ACHN (cell line): ENCODE data around the gene CLTB.
"Not testable (repeated sequence)": the region's sequence is repeated elsewhere in the genome, so short reads cannot be mapped to it uniquely, and the experiment has no call there.

Source experiments
- DNase-seq: peaks from one replicate; pipeline ENCODE4 v3.0.0-alpha.2; 2015
- in situ Hi-C: cut with HindIII; loops from 2 replicates; pipeline ENCODE4 v1.10.0; 2017; ENCODE audit warnings: low sequenced_read_pairs, low pct_ligation_motif_present, low pct_unique_long_range_greater_than_20kb

The CLTB gene

DNA sequence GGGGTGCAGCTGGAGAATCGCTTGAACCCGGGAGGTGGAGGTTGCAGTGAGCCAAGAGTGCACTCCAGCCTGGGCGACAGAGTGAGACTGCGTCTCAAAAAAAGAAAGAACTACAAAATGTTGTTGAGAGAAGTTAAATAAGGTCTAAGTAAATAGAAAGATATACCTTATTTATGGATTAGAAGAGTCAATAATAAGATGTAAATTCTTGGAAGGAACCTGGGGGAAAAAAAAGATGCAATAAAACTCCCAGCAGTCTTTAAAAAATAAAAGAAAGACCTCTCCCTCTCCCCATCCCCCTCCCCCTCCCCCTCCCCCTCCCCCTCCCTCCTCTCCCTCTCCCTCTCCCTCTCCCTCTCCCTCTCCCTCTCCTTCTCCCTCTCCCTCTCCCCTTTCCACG, 16.4 kb upstream of the CLTB start:
- DNase-seq: no peak
- in situ Hi-C loops: no loop called here

DNA sequence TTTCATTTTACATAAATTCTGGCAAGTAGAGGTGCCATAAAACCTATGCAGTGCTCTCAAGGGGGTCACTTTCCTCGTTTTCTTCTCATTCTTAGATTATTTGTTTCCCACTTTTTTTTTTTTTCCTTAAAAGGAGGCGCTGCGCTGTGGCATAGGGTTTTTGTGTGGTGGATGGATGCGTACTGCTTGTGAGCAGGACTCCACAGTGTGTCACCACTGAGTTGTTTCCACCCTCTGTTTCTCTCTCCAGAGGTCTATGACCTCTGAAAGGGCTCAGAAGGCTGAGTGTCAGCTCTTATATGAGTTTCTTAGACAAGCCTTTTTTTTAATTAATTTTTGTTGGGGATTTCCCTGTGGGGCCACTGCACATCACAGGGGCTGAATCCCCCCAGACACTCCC, 13.6 kb upstream of the CLTB start:
- no peak for DNase-seq
- in situ Hi-C loops: no loop called here

DNA sequence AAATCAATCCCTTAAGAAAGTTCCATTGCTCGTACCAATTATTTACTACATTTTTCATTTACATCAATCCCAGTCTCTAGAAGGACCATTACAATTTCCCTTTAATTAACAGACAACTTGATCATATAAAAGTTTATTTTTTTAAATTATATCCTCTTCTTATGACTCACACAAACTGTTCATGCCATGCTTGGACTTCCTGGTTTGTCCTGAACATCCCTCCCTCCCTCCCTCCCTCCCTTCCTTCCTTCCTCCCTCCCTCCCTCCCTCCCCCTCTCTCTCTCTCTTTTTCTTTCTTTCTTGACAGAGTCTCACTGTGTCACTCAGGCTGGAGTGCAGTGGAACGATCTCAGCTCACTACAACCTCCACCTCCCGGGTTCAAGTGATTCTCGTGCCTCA, 11.6 kb upstream of the CLTB start:
- in situ Hi-C loops: no loop called here
- no peak for DNase-seq

DNA sequence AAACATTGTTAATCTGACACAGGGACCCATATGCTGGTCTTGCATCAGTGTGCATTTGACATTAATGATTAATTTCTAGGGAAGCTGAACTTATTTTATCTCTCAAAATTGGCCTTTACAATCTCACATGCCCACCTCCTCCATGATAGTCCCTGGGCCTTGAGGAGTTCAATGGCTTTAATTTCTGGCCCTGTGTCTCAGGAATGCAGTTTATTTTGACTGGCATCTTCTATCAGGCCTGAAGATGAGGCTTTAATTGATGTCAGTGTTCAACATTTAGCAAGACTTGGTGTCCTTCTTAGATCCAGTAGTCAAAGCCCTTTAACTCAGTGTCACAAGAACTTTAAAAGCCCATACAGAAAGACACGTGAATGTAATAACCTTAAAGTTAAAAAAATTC, 10.5 kb upstream of the CLTB start:
- no peak for DNase-seq
- in situ Hi-C loops: no loop called here

DNA sequence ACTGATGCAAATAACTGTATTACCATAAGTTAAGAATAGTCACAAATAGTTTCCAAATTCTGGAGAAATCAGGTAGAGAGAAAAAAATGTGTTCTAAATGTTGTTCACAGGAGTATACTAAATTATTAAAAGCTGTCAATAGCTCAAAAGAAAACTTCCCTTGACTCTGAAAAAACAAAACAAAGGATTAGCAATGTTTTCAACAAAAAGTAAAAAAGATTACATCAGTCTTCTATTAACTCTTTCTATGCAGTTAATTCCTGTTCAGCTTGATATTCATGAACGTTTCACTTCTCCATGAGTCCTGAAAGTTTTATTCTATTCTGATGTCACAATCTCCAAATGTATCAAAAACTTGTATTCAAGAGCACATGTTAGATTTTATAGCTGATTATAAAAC, 9.5 kb upstream of the CLTB start:
- DNase-seq: no peak
- in situ Hi-C loops: no loop called here

DNA sequence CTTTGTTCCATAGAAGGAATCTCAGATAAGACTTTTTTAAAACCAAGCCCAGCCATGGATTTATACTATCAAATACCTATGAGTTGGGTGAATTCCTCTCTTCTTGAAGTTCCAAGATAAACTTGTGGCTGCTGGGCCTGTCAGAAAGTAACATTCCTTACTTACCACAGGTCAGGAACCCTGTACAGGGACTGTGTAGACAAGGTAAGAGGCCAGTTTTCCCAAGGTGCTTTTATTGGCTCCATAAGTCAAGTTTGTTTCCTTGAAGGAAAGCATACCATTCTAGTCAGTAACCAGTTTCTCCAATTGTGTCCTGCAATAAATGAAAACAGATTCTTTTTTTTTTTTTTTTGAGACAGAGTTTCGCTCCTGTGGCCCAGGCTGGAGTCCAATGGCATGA, 8.8 kb upstream of the CLTB start:
- no peak for DNase-seq
- in situ Hi-C loops: no loop called here

DNA sequence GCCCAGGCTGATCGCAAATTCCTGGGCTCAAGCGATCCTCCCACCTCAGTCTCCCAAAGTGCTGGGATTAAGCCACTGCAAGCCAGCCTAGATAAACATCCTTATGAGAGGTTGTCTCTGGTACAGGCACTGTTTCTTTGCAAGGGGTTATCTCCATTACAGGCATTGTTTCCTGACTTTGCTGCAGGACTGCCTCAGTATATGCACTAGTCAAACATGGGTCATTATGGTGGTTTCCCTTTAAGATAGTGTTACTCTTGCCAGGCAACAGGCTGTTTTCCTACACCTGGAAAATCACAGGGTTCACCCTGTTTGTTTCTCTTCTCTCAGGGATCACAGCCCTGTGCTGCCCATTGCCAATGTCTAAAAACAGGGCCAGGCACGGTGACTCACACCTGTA, 7.8 kb upstream of the CLTB start:
- in situ Hi-C loops: no loop called here
- no peak for DNase-seq

DNA sequence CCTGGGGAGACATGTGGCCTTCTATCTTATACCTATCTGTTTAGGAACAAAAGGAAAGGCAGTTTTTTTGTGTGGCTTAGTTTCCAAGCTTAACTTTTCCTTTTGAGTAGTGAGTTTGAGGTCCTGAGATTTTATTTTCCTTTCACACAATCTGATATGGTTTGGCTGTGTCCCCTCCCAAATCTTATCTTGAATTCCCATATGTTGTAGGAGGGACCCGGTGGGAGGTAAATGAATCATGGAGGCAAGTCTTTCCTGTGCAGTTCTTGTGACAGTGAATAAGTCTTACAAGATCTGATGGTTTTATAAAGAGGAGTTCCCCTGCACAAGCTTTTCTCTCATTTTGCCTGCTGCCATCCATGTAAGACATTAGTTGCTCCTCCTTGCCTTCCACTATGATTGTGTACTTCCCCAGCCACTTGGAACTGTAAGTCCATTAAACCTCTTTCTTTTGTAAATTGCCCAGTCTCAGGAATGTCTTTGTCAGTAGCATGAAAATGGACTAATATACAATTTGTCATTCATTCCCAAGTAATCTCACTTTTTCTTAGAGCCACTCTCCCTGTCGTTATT, 4.7 kb upstream of the CLTB start:
- no peak for DNase-seq
- in situ Hi-C loops: no loop called here

DNA sequence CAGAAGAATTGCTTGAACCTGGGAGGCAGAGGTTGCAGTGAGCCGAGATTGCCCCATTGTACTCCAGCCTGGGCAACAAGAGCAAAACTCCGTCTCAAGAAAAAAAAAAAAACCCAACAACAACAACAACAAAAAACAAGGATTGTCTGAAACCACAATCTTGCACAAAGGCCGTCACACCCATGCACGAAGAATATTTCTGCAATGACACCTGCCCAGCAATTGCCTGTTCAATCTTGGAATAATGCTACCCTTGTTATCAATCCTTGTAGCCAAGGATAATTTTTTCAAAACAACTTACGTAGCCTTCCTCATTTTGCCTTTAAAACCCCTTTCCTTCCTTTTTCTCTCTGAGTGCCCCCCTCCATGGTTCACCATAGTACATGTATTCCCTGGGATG, 3.7 kb upstream of the CLTB start:
- DNase-seq: no peak
- in situ Hi-C loops: no loop called here

DNA sequence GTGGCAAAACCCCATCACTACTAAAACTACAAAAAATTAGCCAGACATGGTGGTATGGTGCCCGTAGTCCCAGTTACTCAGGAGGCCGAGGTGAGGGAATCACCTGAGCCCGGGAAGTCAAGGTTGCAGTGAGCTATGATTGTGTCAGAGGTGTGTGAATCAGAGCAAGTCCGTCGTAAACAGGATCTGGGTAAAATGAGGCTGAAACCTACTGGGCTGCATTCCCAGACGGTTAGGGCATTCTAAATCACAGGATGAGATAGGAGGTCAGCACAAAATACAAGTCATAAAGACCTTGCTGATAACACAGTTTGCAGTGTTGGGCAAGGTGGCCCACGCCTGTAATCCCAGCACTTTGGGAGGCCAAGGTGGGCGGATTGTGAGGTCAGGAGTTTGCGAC, 1.9 kb upstream of the CLTB start:
- in situ Hi-C loops: no loop called here
- no peak for DNase-seq

DNA sequence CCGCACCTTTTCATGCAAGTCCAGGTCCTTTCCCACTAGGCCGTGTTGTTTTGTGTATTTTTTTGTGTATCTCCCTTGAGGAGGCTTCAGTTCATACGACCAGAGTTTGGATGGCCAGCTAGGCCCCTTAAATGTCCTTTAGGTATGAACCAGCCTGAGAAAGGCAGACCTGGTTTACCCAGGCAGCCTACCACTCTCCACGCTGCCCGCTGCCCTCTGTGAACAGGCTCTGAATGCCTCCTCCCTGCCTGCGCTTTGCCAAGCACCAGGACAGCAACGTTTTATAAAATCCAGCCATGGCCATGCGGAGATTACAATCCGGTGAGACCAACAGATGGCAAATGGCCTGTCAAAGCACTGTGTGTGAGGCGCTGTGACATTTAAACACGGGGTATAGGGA, 626 bp upstream of the CLTB start:
- in situ Hi-C loops: no loop called here
- DNase-seq: no peak

DNA sequence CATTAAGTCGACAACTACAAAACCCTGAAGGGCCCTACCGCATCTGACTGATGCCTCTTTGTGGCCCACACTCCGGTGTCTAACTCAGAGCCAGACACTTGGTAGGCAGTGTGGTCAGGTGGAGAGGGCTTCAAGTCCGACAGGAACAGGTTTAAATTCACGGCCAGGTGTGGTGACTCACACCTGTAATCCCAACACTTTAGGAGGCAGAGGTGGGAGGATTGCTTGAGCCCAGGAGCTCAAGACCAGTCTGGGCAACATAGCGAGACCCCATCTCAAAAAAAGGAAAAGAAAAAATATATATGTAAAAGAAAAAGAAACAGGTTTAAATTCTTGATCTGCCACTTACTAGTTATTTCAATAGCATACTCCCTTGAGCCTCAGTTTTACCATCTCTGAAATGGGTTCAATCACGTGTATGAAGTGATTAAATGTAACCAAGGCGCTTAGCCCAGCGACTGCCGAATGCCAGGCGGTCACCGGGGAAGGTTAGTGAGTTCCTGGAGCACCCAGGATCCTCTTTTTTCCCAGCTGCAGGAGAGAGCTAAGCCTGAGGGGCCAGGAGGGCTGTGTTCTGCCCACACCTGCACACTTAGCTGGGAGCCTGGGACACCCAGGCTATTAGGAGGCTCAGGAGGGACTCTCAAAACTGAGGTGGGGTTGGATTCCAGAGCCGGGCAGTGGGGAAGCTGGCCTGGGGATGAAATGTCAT, 943 bp downstream of the CLTB start:
- no peak for DNase-seq
- in situ Hi-C loops: no loop called here

DNA sequence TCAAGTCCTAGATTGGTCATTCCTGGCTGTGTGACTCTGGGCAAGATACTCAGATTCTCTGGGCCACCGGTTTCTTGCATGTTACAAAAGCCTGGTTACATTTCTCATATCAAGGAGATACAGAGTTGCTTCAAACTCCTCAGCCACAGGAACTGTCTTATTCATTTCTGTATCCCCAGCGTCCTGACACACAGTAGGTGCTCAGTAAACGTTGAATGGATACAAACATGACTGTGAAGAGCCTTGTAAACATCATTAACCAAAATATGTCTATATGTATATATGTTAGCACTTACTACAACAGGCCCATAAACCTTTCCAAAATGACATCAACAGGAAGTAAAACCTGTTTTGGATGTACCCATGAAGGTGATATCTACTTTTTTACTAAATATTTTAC, 1.6 kb downstream of the CLTB start:
- in situ Hi-C loops: no loop called here
- DNase-seq: no peak

DNA sequence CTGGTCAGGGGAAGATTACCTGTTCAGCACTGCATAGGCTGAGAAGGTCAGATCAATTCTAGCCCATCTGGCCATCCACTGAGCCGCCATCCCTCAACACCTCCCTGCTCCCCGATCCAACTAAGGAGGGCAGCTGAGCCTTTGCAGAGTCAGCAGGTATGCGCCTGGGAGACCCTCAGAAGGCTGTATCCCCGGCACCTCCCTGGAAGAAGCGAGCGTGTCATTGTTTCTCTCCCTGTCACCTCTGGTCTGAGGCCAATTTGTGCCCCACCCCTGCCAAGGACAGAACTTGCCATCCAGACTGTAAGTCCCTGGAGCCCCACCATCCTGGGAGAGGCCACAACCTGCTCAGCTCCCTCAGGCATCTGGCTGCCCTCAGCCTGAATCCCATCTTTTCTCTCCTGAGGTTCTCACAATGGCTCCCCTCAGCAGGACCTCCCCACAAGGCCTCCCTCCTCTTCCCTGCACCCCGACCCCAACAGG, 2.6 kb downstream of the CLTB start:
- in situ Hi-C loops: no loop called here
- DNase-seq: no peak

DNA sequence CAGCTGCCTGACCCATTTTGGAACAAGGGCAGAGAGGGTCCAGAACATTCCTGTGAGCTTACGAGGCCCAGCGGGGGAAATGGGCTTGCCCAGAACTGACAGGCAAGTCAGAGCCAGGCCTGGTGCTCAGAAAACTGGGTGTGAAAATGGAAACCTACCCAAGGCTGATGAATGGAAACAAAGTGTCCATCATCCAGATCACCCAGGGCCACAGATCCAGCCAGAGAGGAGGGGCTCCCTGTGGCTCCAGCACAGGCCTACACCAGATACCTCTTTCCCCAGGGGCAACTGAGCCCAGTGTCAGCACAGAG, 3.1 kb downstream of the CLTB start:
- DNase-seq: no peak
- in situ Hi-C loops: no loop called here

DNA sequence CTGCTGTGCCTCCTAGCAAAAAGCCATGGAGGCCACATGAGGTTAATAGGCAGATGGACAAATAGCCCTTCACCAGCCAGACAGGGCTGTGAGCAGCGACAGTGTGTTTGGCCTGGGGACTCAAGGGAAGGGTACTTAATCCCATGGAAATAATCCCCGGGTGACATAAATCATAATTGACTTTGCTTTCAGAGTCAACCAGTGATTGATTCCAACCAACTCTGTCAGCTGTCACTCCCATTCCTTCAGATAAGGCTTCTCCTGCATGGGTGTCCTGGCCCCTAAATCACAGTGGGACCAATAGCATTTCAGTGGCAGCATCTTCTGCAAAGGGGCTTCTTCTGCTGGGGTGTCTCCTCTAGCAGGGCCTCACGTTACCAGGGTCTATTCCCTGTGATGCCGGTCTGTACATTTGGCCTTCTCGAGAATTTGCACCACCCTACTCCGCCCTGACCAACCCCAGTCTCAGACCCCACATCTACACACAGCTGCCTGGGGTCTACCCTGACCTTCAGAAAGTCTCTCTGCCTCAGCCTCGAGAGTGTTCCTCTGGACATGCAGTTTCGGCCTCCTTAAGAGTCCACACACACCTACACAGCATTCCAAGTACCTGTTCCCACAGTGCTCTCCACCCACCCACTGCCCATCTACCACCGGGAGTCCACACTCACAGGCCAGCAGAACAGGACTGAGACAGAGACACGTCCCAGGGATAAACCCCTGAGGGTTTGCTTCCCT, 3.7 kb downstream of the CLTB start:
- DNase-seq: no peak
- in situ Hi-C loops: no loop called here

DNA sequence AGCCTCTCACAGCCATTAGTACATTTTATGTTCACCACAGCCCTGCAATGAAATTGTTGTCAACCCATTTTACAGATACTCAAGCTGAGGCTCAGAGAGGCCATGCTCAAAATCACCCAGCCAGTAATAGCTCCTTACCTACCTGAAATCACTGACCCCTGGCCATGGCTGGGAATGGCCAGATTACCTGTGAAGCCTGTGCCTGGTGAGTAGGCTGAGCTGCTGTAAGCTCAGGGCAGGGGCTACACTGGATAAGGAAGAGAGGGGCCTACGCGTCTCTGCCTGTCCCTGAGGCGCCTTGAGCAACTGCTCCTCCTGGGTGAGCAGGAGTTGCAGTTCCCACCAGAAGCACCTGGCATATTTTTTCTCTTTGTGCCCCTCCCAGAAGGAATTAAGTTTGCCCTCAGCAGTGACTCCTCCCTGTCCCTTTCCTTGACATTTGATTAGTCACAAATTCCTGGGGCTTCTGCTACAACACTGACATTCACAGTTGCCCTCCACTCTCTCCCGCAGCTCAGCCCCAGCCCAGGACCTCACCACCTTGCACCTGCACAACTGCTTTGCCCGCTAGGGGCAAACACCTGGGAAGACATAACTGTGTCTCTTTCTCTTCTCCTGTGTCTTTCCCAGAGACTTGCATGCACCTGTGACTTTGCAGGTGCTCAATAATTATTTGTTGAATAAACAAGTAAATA, 5.7 kb downstream of the CLTB start:
- DNase-seq: no peak
- in situ Hi-C loops: no loop called here

DNA sequence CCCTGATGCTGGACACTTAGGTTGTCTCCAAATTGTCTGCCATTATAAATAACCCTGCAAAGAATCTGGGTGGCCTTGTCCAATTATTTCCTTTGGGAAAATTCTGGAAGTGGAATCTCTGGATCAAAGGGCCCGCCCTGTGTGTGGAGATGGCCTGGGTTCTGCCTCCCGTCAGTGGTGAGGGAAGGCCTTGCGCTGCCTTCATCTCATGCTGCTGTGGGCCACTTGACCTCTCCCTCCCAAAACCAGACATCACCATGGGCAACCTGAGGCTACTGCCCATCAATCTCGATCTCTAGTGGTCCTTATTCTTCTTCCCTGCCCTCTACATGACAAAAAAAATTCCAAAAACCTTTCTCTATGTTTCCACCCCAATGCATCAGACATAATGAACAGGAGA, 6.6 kb downstream of the CLTB start:
- no peak for DNase-seq
- in situ Hi-C loops: no loop called here

DNA sequence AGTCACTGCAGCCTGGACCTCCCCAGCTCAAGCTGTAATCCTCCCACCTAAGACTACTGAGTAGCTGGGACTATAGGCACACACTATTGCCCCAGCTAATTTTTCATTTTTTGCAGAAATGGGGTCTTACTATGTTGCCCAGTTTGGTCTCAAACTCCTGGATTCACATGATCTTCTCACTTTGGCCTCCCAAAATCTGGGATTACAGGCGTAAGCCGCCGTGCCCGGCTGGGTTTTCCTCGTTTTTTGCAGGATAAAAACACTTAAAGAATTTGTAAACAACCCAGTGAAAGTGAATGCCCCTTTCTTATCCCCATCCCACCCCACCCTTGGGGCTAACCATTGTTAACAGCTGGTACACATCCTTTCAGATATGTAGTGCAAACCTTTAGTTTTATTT, 7.7 kb downstream of the CLTB start:
- in situ Hi-C loops: no loop called here
- DNase-seq: no peak

DNA sequence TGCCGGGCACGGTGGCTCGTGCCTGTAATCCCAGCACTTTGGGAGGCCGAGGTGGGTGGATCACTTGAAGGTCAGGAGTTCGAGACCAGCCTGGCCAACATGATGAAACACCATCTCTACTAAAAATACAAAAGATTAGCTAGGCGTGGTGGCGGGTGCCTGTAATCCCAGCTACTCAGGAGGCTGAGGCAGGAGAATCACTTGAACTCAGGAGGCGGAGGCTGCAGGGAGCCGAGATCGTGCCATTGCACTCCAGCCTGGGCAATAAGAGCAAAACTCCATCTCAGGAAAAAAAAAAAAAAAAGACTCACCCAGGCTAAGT, 8.1 kb downstream of the CLTB start:
- in situ Hi-C loops, DNase-seq: not testable (repeated sequence)
